Kidney (tissue), 14 donors: ENCODE measurements around the gene NBDY. TPM values are rescaled to one million over a fixed set of nuclear protein-coding genes. Genes with fewer than 3 reads are reported as not detected.

ENCODE experiments used
- DNase-seq, 5 donors: peaks; one replicate each; pipeline ENCODE4 v3.0.0-alpha.2; 2013 to 2020
- FAIRE-seq: peaks from 2 replicates; lab custom pipeline; 2012; peaks lifted over from hg19 to GRCh38; lab: Jason Lieb, UNC
- H3K27ac ChIP-seq, 2 donors: one replicate each; pipeline ENCODE4 v1.7.0; 2013; ENCODE audit warnings: low read depth in 2 of 2, low read length in 2 of 2, inconsistent platforms in 1 of 2
- H3K27me3 ChIP-seq: one replicate; pipeline ENCODE4 v1.7.1; 2013; ENCODE audit warnings: low read length, inconsistent platforms; ENCODE audit not compliant: control insufficient read depth, insufficient read depth
- H3K36me3 ChIP-seq, 3 donors: one replicate each; pipeline versions ENCODE4 v1.7.0 to v1.7.1; 2013; ENCODE audit warnings: low read length in 3 of 3, control low read depth in 1 of 3, inconsistent platforms in 1 of 3; ENCODE audit not compliant: insufficient read depth in 3 of 3, control insufficient read depth in 2 of 3
- H3K4me1 ChIP-seq, 3 donors: one replicate each; pipeline versions ENCODE4 v1.7.0 to v1.7.1; 2013; ENCODE audit warnings: low read length in 3 of 3, inconsistent platforms in 1 of 3, low read depth in 1 of 3; ENCODE audit not compliant: control insufficient read depth in 2 of 3, insufficient read depth in 2 of 3
- H3K4me3 ChIP-seq, 3 donors: one replicate each; pipeline versions ENCODE4 v1.7.0 to v1.8.1; 2013; ENCODE audit warnings: low read length in 3 of 3, control low read depth in 1 of 3, inconsistent platforms in 1 of 3
- H3K9ac ChIP-seq, 3 donors: one replicate each; pipeline versions ENCODE4 v1.7.0 to v1.7.1; 2013; ENCODE audit warnings: low read length in 3 of 3, control low read depth in 1 of 3, inconsistent platforms in 1 of 3
- H3K9me3 ChIP-seq, 3 donors: one replicate each; pipeline versions ENCODE4 v1.7.0 to v1.7.1; 2013; ENCODE audit warnings: low read length in 3 of 3, control low read depth in 1 of 3, inconsistent platforms in 1 of 3; ENCODE audit not compliant: control insufficient read depth in 2 of 3, insufficient read depth in 1 of 3
- CTCF ChIP-seq: IDR thresholded peaks from 3 replicates; pipeline ENCODE4 v1.5.1; 2012; ENCODE audit warnings: mild to moderate bottlenecking, moderate library complexity, borderline replicate concordance; ENCODE audit not compliant: insufficient read depth; ENCODE audit errors: extremely low read depth
- intact Hi-C: fragments of 100-400 bp; cut with DNase I; formaldehyde crosslinking; loops from one replicate; pipeline ENCODE4 v1.11.1; 2022
- polyA plus RNA-seq: library from polyadenylated mRNA; stranded (reverse); fragments of 350-450 nt; fragmentation: Illumina TruSeq; extraction: RNeasy Lipid Tissue Mini Kit (QIAGEN cat#74804); gene quantifications from one replicate; pipeline ENCODE4 v1.2.3, GENCODE V29; 2014; ENCODE audit warnings: low read depth, low replicate concordance; ENCODE audit not compliant: insufficient read depth
- total RNA-seq: library from RNA; stranded (reverse); fragmentation: NEBNext Ultra II Directional; extraction: Animal tissue kit (Norgen Biotek cat#: 25700); gene quantifications from one replicate; pipeline ENCODE4 v1.2.1, GENCODE V29; 2021
- donor health status: control.
- donor health status: control.
- donor health status: control.
- donor health status: control.
- donor health status: control.
- donor health status: DM: yes; HTN: yes; CAD: no.
- donor health status: Normal renal cell carcinoma (clear cell type).

NBDY gene
- total and polyA plus RNA-seq, 2 donors from 2014 or later: 50.8 to 88.7 TPM

GRCh38 chrX:56802921-56803849, 74.1 kb downstream of the NBDY start:
- peak; percentile 51 for TF ChIP-seq CTCF
- no peaks in the 10 kb centered on the region for H3K9me3 ChIP-seq
- H3K9ac ChIP-seq: peak overlapping the region in 1 of 3 donors; percentile 67
- FAIRE-seq (peak; percentile 54), DNase-seq (peak; percentile 49 to 94 (median 87))
- no peaks in the 10 kb centered on the region for H3K4me1 ChIP-seq
- H3K4me3 ChIP-seq: peak overlapping the region in 1 of 3 donors; percentile 77
- no peak overlapping the region for H3K27ac ChIP-seq
- no peaks in the 10 kb centered on the region for H3K36me3 ChIP-seq
- intact Hi-C loops: no loop called here
- H3K27me3 ChIP-seq: no peaks in the 10 kb centered on the region

GRCh38 chrX:56803850-56804681, 75.0 kb downstream of the NBDY start:
- H3K27me3 ChIP-seq: no peaks in the 10 kb centered on the region
- no peak overlapping the region for H3K9ac ChIP-seq
- no peaks in the 10 kb centered on the region for H3K4me1 ChIP-seq
- H3K36me3 ChIP-seq: no peaks in the 10 kb centered on the region
- H3K27ac ChIP-seq: no peak overlapping the region
- DNase-seq (peak in 1 of 5 donors; percentile 18), FAIRE-seq (no peak)
- TF ChIP-seq CTCF: no peak
- H3K9me3 ChIP-seq: no peaks in the 10 kb centered on the region
- peak overlapping the region in 1 of 3 donors; percentile 31 for H3K4me3 ChIP-seq
- intact Hi-C loops: no loop called here

GRCh38 chrX:56804867-56805266, 75.8 kb downstream of the NBDY start:
- no peaks in the 10 kb centered on the region for H3K4me1 ChIP-seq
- no peaks in the 10 kb centered on the region for H3K36me3 ChIP-seq
- H3K27me3 ChIP-seq: peaks cover 4% of the 10 kb centered on the region
- intact Hi-C loops: no loop called here
- H3K9me3 ChIP-seq: no peaks in the 10 kb centered on the region
- H3K9ac ChIP-seq: no peak overlapping the region
- no peak overlapping the region for H3K4me3 ChIP-seq
- FAIRE-seq (no peak), DNase-seq (no peak)
- no peak for TF ChIP-seq CTCF
- no peak overlapping the region for H3K27ac ChIP-seq
